Panc1 (cell line): Measurements from ENCODE around the gene PPP1R16B. TPM values are rescaled to one million over a fixed set of nuclear protein-coding genes. Genes with fewer than 3 reads are reported as not detected.

ENCODE experiments used
- ATAC-seq: fragments of 200-7000 bp; cut with Tn5 transposase; 2 replicates; pipeline ENCODE4 v1.9.1; 2020; ENCODE audit warnings: mild to moderate bottlenecking, moderate library complexity
- BruUV-seq: library from RNA; stranded (reverse); fragments of 400-500 nt; replicated peaks from 2 replicates; lab custom pipeline; 2021; lab: Mats Ljungman, UMichigan
- CTCF ChIA-PET: fragments of 300-600 bp; sonication (Branson Sonifier 250); formaldehyde crosslinking; loops from one replicate; lab custom pipeline; 2022; ENCODE audit warnings: antibody characterized with exemption; lab: Charles Lee
- POLR2A ChIA-PET: fragments of 300-600 bp; sonication (Branson Sonifier 250); formaldehyde crosslinking; loops from one replicate; lab custom pipeline; 2022; ENCODE audit warnings: antibody characterized with exemption; lab: Charles Lee
- DNase-seq: peaks from one replicate; pipeline ENCODE4 v3.0.0-alpha.2; 2010; ENCODE audit warnings: low read depth, low spot score
- H3K27ac ChIP-seq: 2 replicates; pipeline ENCODE4 v1.5.1; 2011; ENCODE audit warnings: mild to moderate bottlenecking, low read length, inconsistent platforms
- H3K27me3 ChIP-seq: fragments of 200-500 bp; sonication (Bioruptor generic); 2 replicates; pipeline ENCODE4 v1.6.0; 2014; ENCODE audit warnings: low read length, inconsistent platforms; ENCODE audit not compliant: control insufficient read depth, insufficient read depth
- H3K36me3 ChIP-seq: fragments of 200-500 bp; sonication (Bioruptor generic); 2 replicates; pipeline ENCODE4 v1.5.1; 2014; ENCODE audit warnings: inconsistent platforms, mild to moderate bottlenecking, low read length, moderate library complexity; ENCODE audit not compliant: control insufficient read depth, insufficient read depth
- H3K4me1 ChIP-seq: 2 replicates; pipeline ENCODE4 v1.5.1; 2011; ENCODE audit warnings: inconsistent platforms, mild to moderate bottlenecking, low read length, moderate library complexity; ENCODE audit not compliant: control insufficient read depth, insufficient read depth
- H3K4me3 ChIP-seq, 2 experiments: 2 replicates each; pipeline ENCODE4 v1.5.1; 2011 to 2012; ENCODE audit warnings: low read depth in 2 of 2, low read length in 2 of 2, mild to moderate bottlenecking in 2 of 2, inconsistent platforms in 1 of 2, moderate library complexity in 1 of 2
- H3K9me3 ChIP-seq: fragments of 200-500 bp; sonication (Bioruptor generic); 2 replicates; pipeline ENCODE4 v1.5.1; 2014; ENCODE audit warnings: low read depth, mild to moderate bottlenecking, inconsistent platforms, low read length, moderate library complexity; ENCODE audit not compliant: control insufficient read depth, insufficient read depth
- CTCF ChIP-seq: fragments of 450-650 bp; IDR thresholded peaks from 2 replicates; pipeline ENCODE4 v1.5.1; 2017; ENCODE audit warnings: mild to moderate bottlenecking
- POLR2AphosphoS5 ChIP-seq: IDR thresholded peaks from 2 replicates; pipeline ENCODE4 v1.6.1; 2012; ENCODE audit warnings: mild to moderate bottlenecking, low read depth, low read length, moderate library complexity
- SIN3A ChIP-seq: IDR thresholded peaks from 2 replicates; pipeline ENCODE4 v1.6.1; 2012; ENCODE audit warnings: low read depth, mild to moderate bottlenecking, low read length, moderate library complexity, borderline replicate concordance; ENCODE audit not compliant: insufficient read depth
- TCF7L2 ChIP-seq: IDR thresholded peaks from 2 replicates; pipeline ENCODE4 v1.6.1; 2011; ENCODE audit warnings: mild to moderate bottlenecking, low read depth, low read length, inconsistent platforms
- in situ Hi-C: cut with HindIII; loops from 2 replicates; pipeline ENCODE4 v1.10.0; 2016; ENCODE audit warnings: low sequenced_read_pairs, low pct_unique_long_range_greater_than_20kb
- intact Hi-C: fragments of 100-400 bp; cut with micrococcal nuclease; formaldehyde crosslinking; loops from one replicate; pipeline ENCODE4 v1.10.0; 2022; ENCODE audit not compliant: unreplicated experiment
- total RNA-seq: library from RNA; stranded (reverse); gene quantifications from one replicate; pipeline ENCODE4 v1.2.1, GENCODE V29; 2021; ENCODE audit not compliant: unreplicated experiment
- TF ChIP-seq, protein P1 (sequence below), 2 experiments: IDR thresholded peaks; 2 replicates each; pipeline ENCODE4 v1.6.1; 2011 to 2012; ENCODE audit warnings: low read depth in 2 of 2, control low read depth in 1 of 2, low read length in 1 of 2, mild to moderate bottlenecking in 1 of 2, moderate library complexity in 1 of 2; ENCODE audit not compliant: insufficient read depth in 1 of 2

The PPP1R16B gene
- total RNA-seq, 1 experiment from 2014 or later, result 0.92 TPM

DNA sequence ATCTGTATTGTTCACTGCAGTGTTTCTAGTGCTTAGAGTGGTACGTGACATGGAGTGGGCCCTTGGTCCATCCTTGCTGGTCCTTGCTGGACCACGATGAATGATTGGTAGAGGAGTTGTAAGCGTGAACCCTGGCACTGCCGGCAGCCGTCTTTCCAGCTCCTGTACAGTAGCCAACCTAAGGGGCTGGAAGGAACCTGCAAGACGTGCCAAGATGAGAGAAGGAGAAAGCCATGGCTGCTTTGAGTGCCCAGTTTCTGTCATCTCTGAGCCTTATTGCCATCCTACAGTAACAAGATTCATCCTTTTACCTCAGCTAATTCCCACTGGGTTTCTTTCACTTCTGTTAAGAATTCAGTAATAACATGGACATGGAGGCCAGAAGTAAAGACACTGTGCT is 162.6 kb downstream of the PPP1R16B start:
- no TSS peak for BruUV-seq
- 0 out of 2 replicates have a peak, but pooled peaks cover 2% of the 10 kb centered on the region for H3K36me3 ChIP-seq
- intact Hi-C loops, result no loop called here
- H3K27me3 ChIP-seq, result no peaks in the 10 kb centered on the region
- POLR2A ChIA-PET, result no interaction called here
- H3K4me1 ChIP-seq, result peaks cover 3% of the 10 kb centered on the region; the same call in 1 of the 2 replicates
- no peak overlapping the region for H3K27ac ChIP-seq
- no peak overlapping the region for H3K4me3 ChIP-seq
- no peaks in the 10 kb centered on the region for H3K9me3 ChIP-seq
- TF ChIP-seq SIN3A (no peak), POLR2AphosphoS5 (no peak)
- CTCF ChIA-PET, result interaction anchor here (0.5 kb wide), 1 partner anchor 35 kb away, joined by 3 read pairs; no protein-coding TSS in a partner anchor
- in situ Hi-C loops, result no loop called here
- ATAC-seq (no peak), DNase-seq (no peak)

DNA sequence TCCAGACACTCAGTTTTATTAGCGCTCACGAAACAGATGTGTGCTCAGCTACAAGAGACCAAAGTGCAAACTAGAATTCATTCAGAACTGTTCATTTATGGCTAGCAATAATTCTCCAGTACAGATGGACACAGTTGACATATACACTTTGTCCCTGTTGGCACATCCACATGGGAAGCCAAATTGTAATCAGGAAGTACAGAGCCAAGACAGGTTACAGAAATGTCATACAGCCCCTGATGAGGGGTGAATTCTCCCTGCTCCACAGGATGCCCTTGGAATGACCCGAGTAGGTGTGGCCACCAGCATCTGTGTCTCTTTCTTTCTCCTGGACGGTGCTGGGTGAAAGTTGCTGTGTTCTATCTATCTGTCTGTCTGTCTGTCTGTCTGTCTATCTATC is 164.2 kb downstream of the PPP1R16B start:
- no peak overlapping the region for H3K4me3 ChIP-seq
- no peak for ATAC-seq
- ChIA-PET POLR2A (no interaction called here), CTCF (interaction anchor here (0.6 kb wide), 2 partner anchors 167 to 179 kb away, joined by 3 to 7 read pairs; no protein-coding TSS in a partner anchor)
- H3K27ac ChIP-seq, result no peak overlapping the region
- H3K27me3 ChIP-seq, result no peaks in the 10 kb centered on the region
- BruUV-seq, result no TSS peak
- in situ Hi-C loops (no loop called here), intact Hi-C loops (no loop called here)
- no peak for DNase-seq
- TF ChIP-seq POLR2AphosphoS5 (no peak), TCF7L2 (no peak), SIN3A (no peak), CTCF (no peak)
- TF ChIP-seq, protein P1, sequence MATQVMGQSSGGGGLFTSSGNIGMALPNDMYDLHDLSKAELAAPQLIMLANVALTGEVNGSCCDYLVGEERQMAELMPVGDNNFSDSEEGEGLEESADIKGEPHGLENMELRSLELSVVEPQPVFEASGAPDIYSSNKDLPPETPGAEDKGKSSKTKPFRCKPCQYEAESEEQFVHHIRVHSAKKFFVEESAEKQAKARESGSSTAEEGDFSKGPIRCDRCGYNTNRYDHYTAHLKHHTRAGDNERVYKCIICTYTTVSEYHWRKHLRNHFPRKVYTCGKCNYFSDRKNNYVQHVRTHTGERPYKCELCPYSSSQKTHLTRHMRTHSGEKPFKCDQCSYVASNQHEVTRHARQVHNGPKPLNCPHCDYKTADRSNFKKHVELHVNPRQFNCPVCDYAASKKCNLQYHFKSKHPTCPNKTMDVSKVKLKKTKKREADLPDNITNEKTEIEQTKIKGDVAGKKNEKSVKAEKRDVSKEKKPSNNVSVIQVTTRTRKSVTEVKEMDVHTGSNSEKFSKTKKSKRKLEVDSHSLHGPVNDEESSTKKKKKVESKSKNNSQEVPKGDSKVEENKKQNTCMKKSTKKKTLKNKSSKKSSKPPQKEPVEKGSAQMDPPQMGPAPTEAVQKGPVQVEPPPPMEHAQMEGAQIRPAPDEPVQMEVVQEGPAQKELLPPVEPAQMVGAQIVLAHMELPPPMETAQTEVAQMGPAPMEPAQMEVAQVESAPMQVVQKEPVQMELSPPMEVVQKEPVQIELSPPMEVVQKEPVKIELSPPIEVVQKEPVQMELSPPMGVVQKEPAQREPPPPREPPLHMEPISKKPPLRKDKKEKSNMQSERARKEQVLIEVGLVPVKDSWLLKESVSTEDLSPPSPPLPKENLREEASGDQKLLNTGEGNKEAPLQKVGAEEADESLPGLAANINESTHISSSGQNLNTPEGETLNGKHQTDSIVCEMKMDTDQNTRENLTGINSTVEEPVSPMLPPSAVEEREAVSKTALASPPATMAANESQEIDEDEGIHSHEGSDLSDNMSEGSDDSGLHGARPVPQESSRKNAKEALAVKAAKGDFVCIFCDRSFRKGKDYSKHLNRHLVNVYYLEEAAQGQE (IDR thresholded peaks at IDR 0.05; ENCODE audit: insufficient read depth in 1 of 2, low read depth in 2 of 2, low read length in 1 of 2), result no peak
- H3K9me3 ChIP-seq, result no peaks in the 10 kb centered on the region
- 0 out of 2 replicates have a peak, but pooled peaks cover 2% of the 10 kb centered on the region for H3K36me3 ChIP-seq
- no peaks in the 10 kb centered on the region for H3K4me1 ChIP-seq

- Histone ChIP-seq H3K4me3 (no peak overlapping the region), H3K27ac (no peak overlapping the region), H3K27me3 (no peaks in the 10 kb centered on the region), H3K9me3 (no peaks in the 10 kb centered on the region), H3K4me1 (no peaks in the 10 kb centered on the region), H3K36me3 (0 out of 2 replicates have a peak, but pooled peaks cover 2% of the 10 kb centered on the region)
- ChIA-PET POLR2A (no interaction called here), CTCF (interaction anchor here (0.6 kb wide), 1 partner anchor 167 kb away, joined by 7 read pairs; no protein-coding TSS in a partner anchor)
- DNase-seq (peak; percentile 15), ATAC-seq (no peak)
- TF ChIP-seq CTCF (no peak), TCF7L2 (no peak)
- in situ Hi-C loops, result no loop called here
- intact Hi-C loops, result no loop called here
- BruUV-seq, result no TSS peak
Observed at GRCh38 chr20:38970302-38970701, 164.8 kb downstream of the PPP1R16B start.
